Endothelial cell of hepatic sinusoid (primary cell): ENCODE results near the gene KAT2B.
"Not testable (repeated sequence)": the region's sequence is repeated elsewhere in the genome, so short reads cannot be mapped to it uniquely, and the experiment has no call there.

Source experiments
- in situ Hi-C: cut with HindIII; loops from 2 replicates; pipeline ENCODE4 v1.10.0; 2017; ENCODE audit warnings: low sequenced_read_pairs

The KAT2B gene

GRCh38 chr3:20040548-20041196 lies 426 bp downstream of the KAT2B start:
- in situ Hi-C loops, result no loop called here

GRCh38 chr3:20041197-20041780 lies 1.0 kb downstream of the KAT2B start:
- in situ Hi-C loops, result no loop called here

- in situ Hi-C loops, result no loop called here
Measured at GRCh38 chr3:20042331-20042730, 2.1 kb downstream of the KAT2B start.

GRCh38 chr3:20043396-20043795 lies 3.1 kb downstream of the KAT2B start:
- in situ Hi-C loops, result no loop called here

- in situ Hi-C loops, result no loop called here
Measured at GRCh38 chr3:20043825-20044224, 3.6 kb downstream of the KAT2B start.

- in situ Hi-C loops, result not testable (repeated sequence)
Measured at GRCh38 chr3:20045141-20045540, 4.9 kb downstream of the KAT2B start.

- in situ Hi-C loops, result no loop called here
Measured at GRCh38 chr3:20046556-20046955, 6.3 kb downstream of the KAT2B start.

- in situ Hi-C loops, result no loop called here
Measured at GRCh38 chr3:20047341-20047779, 7.1 kb downstream of the KAT2B start.

GRCh38 chr3:20047976-20048883 lies 8.0 kb downstream of the KAT2B start:
- in situ Hi-C loops, result no loop called here

- in situ Hi-C loops, result no loop called here
Measured at GRCh38 chr3:20051123-20051806, 11.0 kb downstream of the KAT2B start.

GRCh38 chr3:20052851-20053250 lies 12.6 kb downstream of the KAT2B start:
- in situ Hi-C loops, result no loop called here

GRCh38 chr3:20054549-20054987 lies 14.3 kb downstream of the KAT2B start:
- in situ Hi-C loops, result no loop called here

GRCh38 chr3:20055020-20055775 lies 15.0 kb downstream of the KAT2B start:
- in situ Hi-C loops, result no loop called here

GRCh38 chr3:20055842-20056241 lies 15.6 kb downstream of the KAT2B start:
- in situ Hi-C loops, result no loop called here

- in situ Hi-C loops, result no loop called here
Measured at GRCh38 chr3:20056725-20057611, 16.7 kb downstream of the KAT2B start.

- in situ Hi-C loops, result no loop called here
Measured at GRCh38 chr3:20057612-20058180, 17.4 kb downstream of the KAT2B start.

GRCh38 chr3:20059929-20060328 lies 19.7 kb downstream of the KAT2B start:
- in situ Hi-C loops, result no loop called here

- in situ Hi-C loops, result no loop called here
Measured at GRCh38 chr3:20060974-20061685, 20.9 kb downstream of the KAT2B start.
